ENCODE measurements around the gene DLL4.

The DLL4 gene

GRCh38 chr15:40984964-40985363 lies 55.8 kb downstream of the DLL4 start:
- DNase-seq (ENCODE audit: insufficient read length, low spot score) (no peak), FAIRE-seq (no peak)

- DNase-seq (ENCODE audit: insufficient read length, low spot score): no peak
- no peak for FAIRE-seq
Measured at GRCh38 chr15:40985541-40986330, 56.6 kb downstream of the DLL4 start.

- DNase-seq (ENCODE audit: insufficient read length, low spot score) (no peak), FAIRE-seq (no peak)
Measured at GRCh38 chr15:40986820-40987219, 57.7 kb downstream of the DLL4 start.

- FAIRE-seq: no peak
- DNase-seq (ENCODE audit: insufficient read length, low spot score): no peak
Measured at GRCh38 chr15:40988156-40988555, 59.0 kb downstream of the DLL4 start.

Data from HTR-8/SVneo (cell line).